Adrenal gland (tissue), 5 donors: ENCODE results near the gene ZNF530.

Experiments used
- CTCF ChIP-seq, 6 experiments: fragments of 450-650 bp in 4 of 6; fragments of 200-600 bp in 2 of 6; sonication (generic) in 1 of 6; IDR thresholded peaks; 1 replicate in 5 of 6; 2 replicates in 1 of 6; pipeline versions ENCODE4 v1.5.1 to v1.8.0; 2016 to 2021; ENCODE audit warnings: antibody characterized with exemption in 6 of 6, mild to moderate bottlenecking in 2 of 6, moderate library complexity in 1 of 6
- POLR2A ChIP-seq, 2 donors: fragments of 450-650 bp; IDR thresholded peaks; one replicate each; pipeline ENCODE4 v1.6.1; 2017; ENCODE audit warnings: antibody characterized with exemption in 2 of 2, mild to moderate bottlenecking in 2 of 2, moderate library complexity in 1 of 2
- donor health status: DM: no; HTN: no; CAD: no.

DNA sequence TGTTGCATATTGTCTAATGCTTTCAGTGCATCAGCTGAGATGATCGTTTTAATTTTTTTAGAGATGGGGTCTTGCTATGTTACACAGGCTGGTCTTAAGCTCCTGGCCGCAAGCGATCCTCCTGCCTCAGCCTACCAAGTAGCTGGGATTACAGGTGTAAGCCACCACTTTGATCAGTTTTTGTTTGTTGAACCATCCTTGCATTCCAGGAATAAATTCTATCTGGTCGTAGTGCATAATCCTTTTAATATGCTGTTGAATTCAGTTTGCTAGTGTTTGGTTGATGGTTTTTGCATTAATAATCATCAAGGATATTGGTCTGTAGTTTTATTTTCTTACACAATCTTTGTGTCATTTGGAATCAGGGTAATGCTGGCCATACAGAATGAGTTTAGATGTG, 37.7 kb downstream of the ZNF530 start:
- TF ChIP-seq CTCF (IDR thresholded peaks at IDR 0.05) (no peak), POLR2A (IDR thresholded peaks at IDR 0.05) (no peak)
